T-cell (primary cell): ENCODE data around the gene HHAT. TPM values are rescaled to one million over a fixed set of nuclear protein-coding genes. Genes with fewer than 3 reads are reported as not detected.

ENCODE experiments used
- ATAC-seq, 4 experiments: fragments of 200-7000 bp in 3 of 4; fragments of 150-1000 bp in 1 of 4; cut with Tn5 transposase; replicated peaks in 1 of 4; 1 replicate in 3 of 4; 2 replicates in 1 of 4; pipeline ENCODE4 v1.10.0; 2021; ENCODE audit warnings: moderate library complexity in 3 of 4, mild to moderate bottlenecking in 2 of 4, moderate number of reproducible peaks in 1 of 4
- CTCF ChIA-PET, 2 donors: fragments of 300-600 bp; sonication (Branson Sonifier 250); formaldehyde crosslinking; loops; one replicate each; lab custom pipeline; 2022; ENCODE audit warnings: antibody characterized with exemption in 2 of 2; lab: Charles Lee
- POLR2A ChIA-PET, 2 donors: fragments of 300-600 bp; sonication (Branson Sonifier 250); formaldehyde crosslinking; loops; one replicate each; lab custom pipeline; 2022; ENCODE audit warnings: antibody characterized with exemption in 2 of 2; lab: Charles Lee
- DNase-seq, 35 experiments: peaks; one replicate each; pipeline versions ENCODE4 v3.0.0 to v3.0.0-alpha.2; 2013 to 2023
- H3K27ac ChIP-seq: one replicate; pipeline ENCODE4 v1.5.1; 2013; ENCODE audit warnings: low read length
- H3K27me3 ChIP-seq, 2 experiments: replicated peaks in 1 of 2; 1 replicate in 1 of 2; 2 replicates in 1 of 2; pipeline versions ENCODE4 v1.6.1 to v1.7.0; 2013; ENCODE audit warnings: low read length in 1 of 2, mixed read lengths in 1 of 2; ENCODE audit not compliant: control insufficient read depth in 2 of 2, insufficient read depth in 2 of 2; ENCODE audit errors: extremely low read depth in 1 of 2
- H3K36me3 ChIP-seq, 2 donors: 1 replicate in 1 of 2; 2 replicates in 1 of 2; pipeline versions ENCODE4 v1.6.1 to v1.7.0; 2013; ENCODE audit warnings: low read length in 1 of 2; ENCODE audit not compliant: control insufficient read depth in 2 of 2, insufficient read depth in 1 of 2; ENCODE audit errors: extremely low read depth in 1 of 2
- H3K4me1 ChIP-seq, 2 experiments: 1 replicate in 1 of 2; 2 replicates in 1 of 2; pipeline versions ENCODE4 v1.6.1 to v1.7.0; 2013; ENCODE audit warnings: low read length in 2 of 2, mixed read lengths in 1 of 2; ENCODE audit not compliant: insufficient read depth in 2 of 2, control insufficient read depth in 1 of 2; ENCODE audit errors: extremely low read depth in 1 of 2
- H3K4me3 ChIP-seq, 2 donors: 1 replicate in 1 of 2; 2 replicates in 1 of 2; pipeline versions ENCODE4 v1.5.1 to v1.7.0; 2013; ENCODE audit warnings: mild to moderate bottlenecking in 2 of 2, low read length in 1 of 2, moderate library complexity in 1 of 2; ENCODE audit not compliant: control insufficient read depth in 1 of 2; ENCODE audit errors: extremely low read depth in 1 of 2
- H3K9me3 ChIP-seq: 2 replicates; pipeline ENCODE4 v1.7.0; 2013
- H3K27ac Mint-ChIP-seq, 2 donors: one replicate each; pipeline ENCODE4 v1.8.0; 2020 to 2021; ENCODE audit warnings: mild to moderate bottlenecking in 2 of 2, mixed read lengths in 2 of 2
- H3K27me3 Mint-ChIP-seq, 2 donors: one replicate each; pipeline ENCODE4 v1.8.0; 2021 to 2022; ENCODE audit warnings: mixed read lengths in 2 of 2
- H3K36me3 Mint-ChIP-seq: one replicate; pipeline ENCODE4 v1.8.0; 2021; ENCODE audit warnings: mixed read lengths
- H3K4me1 Mint-ChIP-seq, 3 donors: one replicate each; pipeline ENCODE4 v1.8.0; 2020 to 2022; ENCODE audit warnings: mixed read lengths in 3 of 3, mild to moderate bottlenecking in 1 of 3
- H3K4me3 Mint-ChIP-seq, 3 donors: one replicate each; pipeline ENCODE4 v1.8.0; 2020 to 2022; ENCODE audit warnings: mild to moderate bottlenecking in 3 of 3, mixed read lengths in 3 of 3, moderate library complexity in 3 of 3
- H3K9me3 Mint-ChIP-seq, 3 donors: one replicate each; pipeline ENCODE4 v1.8.0; 2020 to 2022; ENCODE audit warnings: mixed read lengths in 3 of 3
- WGBS: methylation state at CpG from one replicate; pipeline ENCODE4 v1.1.5; 2013; ENCODE audit warnings: missing lambda C conversion rate; ENCODE audit not compliant: insufficient coverage; 5-methylcytosine and 5-hydroxymethylcytosine counted together
- total RNA-seq, 35 experiments: library from RNA in 6 of 35; stranded (reverse) in 6 of 35; fragments of 120-200 nt in 1 of 35; gene quantifications; one replicate each; pipeline versions ENCODE4 v1.2.1 to v1.2.4 and lab custom pipeline; 2013 to 2026

The HHAT gene
- total RNA-seq, 5 donors from 2014 or later (not counting 1 experiment from before 2014, with no cell fraction given) = 2.2 to 7.9 (median 4.1) TPM

- Histone ChIP-seq H3K27me3 (no peaks in the 10 kb centered on the region), H3K9me3 (no peaks in the 10 kb centered on the region), H3K27ac (no peak overlapping the region), H3K36me3 (no peaks in the 10 kb centered on the region), H3K4me1 (no peaks in the 10 kb centered on the region), H3K4me3 (no peak overlapping the region)
- ChIA-PET CTCF (no interaction called here), POLR2A (no interaction called here)
- 90% methylated on average over 5 of the region's 7 CpGs for WGBS
- DNase-seq (no peak), ATAC-seq (no peak)
- peaks cover 7 to 14% (median 10%) of the 10 kb centered on the region in 3 donors for H3K4me1 Mint-ChIP-seq
- no peak overlapping the region for H3K27ac Mint-ChIP-seq
- no peaks in the 10 kb centered on the region for H3K27me3 Mint-ChIP-seq
- H3K4me3 Mint-ChIP-seq = no peak overlapping the region
- no peaks in the 10 kb centered on the region for H3K9me3 Mint-ChIP-seq
- no peaks in the 10 kb centered on the region for H3K36me3 Mint-ChIP-seq
Observed at GRCh38 chr1:210645582-210646257, 317.0 kb downstream of the HHAT start.

- H3K36me3 ChIP-seq = no peaks in the 10 kb centered on the region
- no peak for DNase-seq
- ATAC-seq = no peak
- POLR2A ChIA-PET = no interaction called here
- H3K4me3 ChIP-seq = no peak overlapping the region
- H3K27me3 Mint-ChIP-seq = no peaks in the 10 kb centered on the region
- no peaks in the 10 kb centered on the region for H3K9me3 Mint-ChIP-seq
- no peak overlapping the region for H3K27ac Mint-ChIP-seq
- H3K27me3 ChIP-seq = no peaks in the 10 kb centered on the region
- no peak overlapping the region for H3K27ac ChIP-seq
- no peak overlapping the region for H3K4me3 Mint-ChIP-seq
- H3K4me1 Mint-ChIP-seq = peaks cover 7 to 14% (median 10%) of the 10 kb centered on the region in 3 donors
- no peaks in the 10 kb centered on the region for H3K36me3 Mint-ChIP-seq
- WGBS = 100% methylated on average over 1 of the region's 2 CpGs
- no peaks in the 10 kb centered on the region for H3K4me1 ChIP-seq
- no peaks in the 10 kb centered on the region for H3K9me3 ChIP-seq
- CTCF ChIA-PET = no interaction called here
Observed at GRCh38 chr1:210646258-210646616, 317.5 kb downstream of the HHAT start.

- Histone ChIP-seq H3K27me3 (no peaks in the 10 kb centered on the region), H3K36me3 (no peaks in the 10 kb centered on the region), H3K27ac (no peak overlapping the region), H3K9me3 (no peaks in the 10 kb centered on the region), H3K4me3 (no peak overlapping the region), H3K4me1 (no peaks in the 10 kb centered on the region)
- Mint-ChIP-seq H3K4me3 (no peak overlapping the region), H3K27me3 (no peaks in the 10 kb centered on the region), H3K27ac (no peak overlapping the region), H3K9me3 (no peaks in the 10 kb centered on the region), H3K36me3 (no peaks in the 10 kb centered on the region), H3K4me1 (peaks cover 7 to 14% (median 10%) of the 10 kb centered on the region in 3 donors)
- DNase-seq = no peak
- WGBS = 60% methylated on average over 1 of the region's 6 CpGs
- POLR2A ChIA-PET = no interaction called here
- ATAC-seq = no peak
- CTCF ChIA-PET = no interaction called here
Observed at GRCh38 chr1:210647406-210648333, 319.0 kb downstream of the HHAT start.

GRCh38 chr1:210648588-210649269 lies 320.0 kb downstream of the HHAT start:
- H3K4me1 Mint-ChIP-seq = peaks cover 7 to 14% (median 10%) of the 10 kb centered on the region in 3 donors
- no peak overlapping the region for H3K27ac Mint-ChIP-seq
- no CpG with 5 or more reads among the region's 2 CpGs for WGBS
- H3K9me3 Mint-ChIP-seq = peaks cover 0 to 2% (median 0%) of the 10 kb centered on the region in 3 donors
- Histone ChIP-seq H3K9me3 (no peaks in the 10 kb centered on the region), H3K4me3 (no peak overlapping the region), H3K36me3 (no peaks in the 10 kb centered on the region), H3K4me1 (no peaks in the 10 kb centered on the region), H3K27ac (no peak overlapping the region), H3K27me3 (no peaks in the 10 kb centered on the region)
- no peaks in the 10 kb centered on the region for H3K36me3 Mint-ChIP-seq
- DNase-seq = no peak
- POLR2A ChIA-PET = no interaction called here
- H3K4me3 Mint-ChIP-seq = no peak overlapping the region
- CTCF ChIA-PET = no interaction called here
- no peak for ATAC-seq
- H3K27me3 Mint-ChIP-seq = no peaks in the 10 kb centered on the region

- H3K27ac ChIP-seq = no peak overlapping the region
Observed at GRCh38 chr1:210650403-210650802, 321.7 kb downstream of the HHAT start.

GRCh38 chr1:210652329-210652954 lies 323.7 kb downstream of the HHAT start:
- 73% methylated on average over 4 of the region's 7 CpGs for WGBS
- no peak overlapping the region for H3K4me3 ChIP-seq
- Mint-ChIP-seq H3K27me3 (no peaks in the 10 kb centered on the region), H3K9me3 (peaks cover 0 to 5% (median 0%) of the 10 kb centered on the region in 3 donors), H3K4me1 (peaks cover 7 to 10% (median 9%) of the 10 kb centered on the region in 3 donors), H3K4me3 (no peak overlapping the region), H3K36me3 (no peaks in the 10 kb centered on the region), H3K27ac (no peak overlapping the region)
- H3K27me3 ChIP-seq = no peaks in the 10 kb centered on the region
- CTCF ChIA-PET = no interaction called here
- POLR2A ChIA-PET = no interaction called here
- no peaks in the 10 kb centered on the region for H3K4me1 ChIP-seq
- ATAC-seq = no peak
- no peaks in the 10 kb centered on the region for H3K9me3 ChIP-seq
- no peak for DNase-seq
- no peak overlapping the region for H3K27ac ChIP-seq
- no peaks in the 10 kb centered on the region for H3K36me3 ChIP-seq

More at GRCh38 chr1:210650403-210650802, 321.7 kb downstream of the HHAT start:
- Mint-ChIP-seq H3K4me1 (peaks cover 7 to 14% (median 10%) of the 10 kb centered on the region in 3 donors), H3K27me3 (no peaks in the 10 kb centered on the region), H3K4me3 (no peak overlapping the region), H3K9me3 (peaks cover 0 to 5% (median 0%) of the 10 kb centered on the region in 3 donors), H3K27ac (no peak overlapping the region), H3K36me3 (no peaks in the 10 kb centered on the region)
- Histone ChIP-seq H3K4me3 (no peak overlapping the region), H3K4me1 (no peaks in the 10 kb centered on the region), H3K36me3 (no peaks in the 10 kb centered on the region), H3K9me3 (no peaks in the 10 kb centered on the region), H3K27me3 (no peaks in the 10 kb centered on the region)
- DNase-seq (no peak), ATAC-seq (no peak)
- ChIA-PET CTCF (interaction anchor here (0.6 kb wide), 2 partner anchors 23 to 274 kb away, joined by 5 read pairs; no protein-coding TSS in a partner anchor), POLR2A (no interaction called here)
- WGBS = no CpG with 5 or more reads among the region's 2 CpGs
